Small intestine (tissue), 7 donors: Measurements from ENCODE around the gene GNB1L. TPM values are rescaled to one million over a fixed set of nuclear protein-coding genes. Genes with fewer than 3 reads are reported as not detected.

Experiments used
- DNase-seq, 2 donors: peaks; one replicate each; pipeline versions ENCODE4 v3.0.0 to v3.0.0-alpha.2; 2013
- FAIRE-seq: peaks from 2 replicates; lab custom pipeline; 2012; peaks lifted over from hg19 to GRCh38; lab: Jason Lieb, UNC
- H3K27ac ChIP-seq, 3 donors: one replicate each; pipeline ENCODE4 v1.5.1; 2013; ENCODE audit warnings: low read length in 2 of 3, mild to moderate bottlenecking in 2 of 3, control low read depth in 1 of 3, inconsistent platforms in 1 of 3, low read depth in 1 of 3, moderate library complexity in 1 of 3
- H3K27me3 ChIP-seq, 3 donors: one replicate each; pipeline ENCODE4 v1.6.1; 2013; ENCODE audit warnings: low read length in 3 of 3, inconsistent platforms in 1 of 3; ENCODE audit not compliant: control insufficient read depth in 3 of 3, insufficient read depth in 3 of 3
- H3K36me3 ChIP-seq, 3 donors: one replicate each; pipeline ENCODE4 v1.6.1; 2013; ENCODE audit warnings: low read length in 3 of 3, inconsistent platforms in 1 of 3, low read depth in 1 of 3, mild to moderate bottlenecking in 1 of 3, moderate library complexity in 1 of 3; ENCODE audit not compliant: control insufficient read depth in 3 of 3, insufficient read depth in 2 of 3
- H3K4me1 ChIP-seq, 3 donors: one replicate each; pipeline ENCODE4 v1.6.1; 2013; ENCODE audit warnings: low read length in 2 of 3, inconsistent platforms in 1 of 3, low read depth in 1 of 3, mild to moderate bottlenecking in 1 of 3, moderate library complexity in 1 of 3; ENCODE audit not compliant: control insufficient read depth in 3 of 3, insufficient read depth in 2 of 3
- H3K4me3 ChIP-seq, 3 donors: one replicate each; pipeline ENCODE4 v1.5.1; 2013; ENCODE audit warnings: low read length in 3 of 3, control low read depth in 1 of 3, inconsistent platforms in 1 of 3, low read depth in 1 of 3, mild to moderate bottlenecking in 1 of 3, moderate library complexity in 1 of 3
- H3K9me3 ChIP-seq, 2 donors: one replicate each; pipeline ENCODE4 v1.6.1; 2013; ENCODE audit warnings: low read depth in 1 of 2, low read length in 1 of 2; ENCODE audit not compliant: control insufficient read depth in 2 of 2, insufficient read depth in 1 of 2
- WGBS, 3 donors: extraction: QIAGEN DNeasy Blood & Tissue Kit; methylation state at CpG; one replicate each; pipeline ENCODE4 v1.1.7; 2013; 5-methylcytosine and 5-hydroxymethylcytosine counted together
- polyA plus RNA-seq, 4 donors: library from polyadenylated mRNA; stranded (reverse) in 3 of 4; unstranded in 1 of 4; fragments of 200-250 nt in 3 of 4; fragments of 120-200 nt in 1 of 4; gene quantifications; one replicate each; pipeline versions ENCODE4 v1.2.1 to v1.2.3, GENCODE V29; 2013
- donor health status: healthy with polysubstance abuse.
- donor health status: control.
- donor health status: control.
- donor health status: Bipolar disorder and iron deficiency.
- donor health status: healthy.

The GNB1L gene
- polyA plus RNA-seq, 4 donors, result 4.0 to 18.9 (median 9.8) TPM

GRCh38 chr22:19822301-19823117 lies 32.2 kb downstream of the GNB1L start:
- Histone ChIP-seq H3K27ac (peak overlapping the region in 1 of 3 donors; percentile 70), H3K27me3 (no peaks in the 10 kb centered on the region), H3K4me3 (no peak overlapping the region), H3K9me3 (no peaks in the 10 kb centered on the region), H3K36me3 (peaks cover 0 to 15% (median 0%) of the 10 kb centered on the region in 3 donors), H3K4me1 (peaks cover 2 to 22% (median 10%) of the 10 kb centered on the region in 3 donors)
- WGBS, 3 donors, result 51 to 81% (median 61%) methylated on average over 16 to 18 of the region's 18 CpGs
- peak in 1 of 2 donors; percentile 79 for DNase-seq
- FAIRE-seq, result no peak

GRCh38 chr22:19821523-19822300 lies 33.0 kb downstream of the GNB1L start:
- no peaks in the 10 kb centered on the region for H3K9me3 ChIP-seq
- FAIRE-seq (no peak), DNase-seq (no peak)
- peaks cover 0 to 15% (median 0%) of the 10 kb centered on the region in 3 donors for H3K36me3 ChIP-seq
- no peaks in the 10 kb centered on the region for H3K27me3 ChIP-seq
- no peak overlapping the region for H3K27ac ChIP-seq
- H3K4me1 ChIP-seq, result peaks cover 2 to 22% (median 10%) of the 10 kb centered on the region in 3 donors
- 89 to 92% (median 91%) methylated on average over 18 to 20 of the region's 20 CpGs for WGBS, 3 donors
- no peak overlapping the region for H3K4me3 ChIP-seq

GRCh38 chr22:19820880-19821522 lies 33.7 kb downstream of the GNB1L start:
- no peak for DNase-seq
- Histone ChIP-seq H3K27me3 (no peaks in the 10 kb centered on the region), H3K36me3 (peaks cover 0 to 15% (median 0%) of the 10 kb centered on the region in 3 donors), H3K4me1 (peaks cover 2 to 22% (median 10%) of the 10 kb centered on the region in 3 donors), H3K9me3 (no peaks in the 10 kb centered on the region), H3K27ac (no peak overlapping the region), H3K4me3 (no peak overlapping the region)
- WGBS, 3 donors, result 93 to 95% (median 94%) methylated on average over 17 to 18 of the region's 18 CpGs
- FAIRE-seq, result no peak

GRCh38 chr22:19819911-19820879 lies 34.5 kb downstream of the GNB1L start:
- DNase-seq, result no peak

GRCh38 chr22:19819208-19819910 lies 35.3 kb downstream of the GNB1L start:
- DNase-seq, result no peak
- Histone ChIP-seq H3K4me1 (peaks cover 0 to 15% (median 6%) of the 10 kb centered on the region in 3 donors), H3K9me3 (no peaks in the 10 kb centered on the region), H3K27me3 (no peaks in the 10 kb centered on the region), H3K4me3 (no peak overlapping the region), H3K27ac (no peak overlapping the region), H3K36me3 (peaks cover 0 to 18% (median 0%) of the 10 kb centered on the region in 3 donors)
- WGBS, 3 donors, result 93 to 95% (median 94%) methylated on average over 14 of the region's 14 CpGs
- FAIRE-seq, result no peak

More at GRCh38 chr22:19819911-19820879, 34.5 kb downstream of the GNB1L start:
- H3K4me1 ChIP-seq, result peaks cover 2 to 22% (median 10%) of the 10 kb centered on the region in 3 donors
- no peaks in the 10 kb centered on the region for H3K27me3 ChIP-seq
- H3K4me3 ChIP-seq, result no peak overlapping the region
- H3K9me3 ChIP-seq, result no peaks in the 10 kb centered on the region
- peaks cover 0 to 15% (median 0%) of the 10 kb centered on the region in 3 donors for H3K36me3 ChIP-seq
- H3K27ac ChIP-seq, result no peak overlapping the region
- WGBS, 3 donors, result 94 to 96% (median 96%) methylated on average over 21 of the region's 21 CpGs
- FAIRE-seq, result no peak

- Histone ChIP-seq H3K9me3 (no peaks in the 10 kb centered on the region), H3K4me1 (peaks cover 0 to 12% (median 6%) of the 10 kb centered on the region in 3 donors), H3K36me3 (peaks cover 0 to 18% (median 0%) of the 10 kb centered on the region in 3 donors), H3K27ac (no peak overlapping the region), H3K27me3 (no peaks in the 10 kb centered on the region), H3K4me3 (no peak overlapping the region)
- WGBS, 3 donors, result 91 to 95% (median 92%) methylated on average over 17 of the region's 17 CpGs
- no peak for FAIRE-seq
- DNase-seq, result no peak
Measured at GRCh38 chr22:19818324-19819207, 36.1 kb downstream of the GNB1L start.
